Measurements from ENCODE around the gene PTGR1.

DNA sequence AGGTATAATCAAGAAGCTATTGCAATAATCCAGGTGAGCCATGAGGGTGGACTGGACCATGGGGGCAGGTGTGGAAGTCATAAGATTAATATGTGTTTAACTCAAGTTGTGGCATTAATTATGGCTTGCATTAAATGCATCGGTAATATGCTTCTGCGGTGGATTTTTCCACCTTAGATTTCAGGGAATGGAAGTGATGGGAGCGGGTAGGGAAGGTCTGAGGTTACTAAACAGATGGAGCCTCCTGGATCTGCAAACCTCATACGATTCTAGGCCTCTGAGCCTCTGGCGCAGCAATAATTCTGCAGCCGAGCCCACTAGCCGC, 74.8 kb downstream of the PTGR1 start:
- no peak for TF ChIP-seq POLR2A (IDR thresholded peaks at IDR 0.05)
- TF ChIP-seq, protein P1, sequence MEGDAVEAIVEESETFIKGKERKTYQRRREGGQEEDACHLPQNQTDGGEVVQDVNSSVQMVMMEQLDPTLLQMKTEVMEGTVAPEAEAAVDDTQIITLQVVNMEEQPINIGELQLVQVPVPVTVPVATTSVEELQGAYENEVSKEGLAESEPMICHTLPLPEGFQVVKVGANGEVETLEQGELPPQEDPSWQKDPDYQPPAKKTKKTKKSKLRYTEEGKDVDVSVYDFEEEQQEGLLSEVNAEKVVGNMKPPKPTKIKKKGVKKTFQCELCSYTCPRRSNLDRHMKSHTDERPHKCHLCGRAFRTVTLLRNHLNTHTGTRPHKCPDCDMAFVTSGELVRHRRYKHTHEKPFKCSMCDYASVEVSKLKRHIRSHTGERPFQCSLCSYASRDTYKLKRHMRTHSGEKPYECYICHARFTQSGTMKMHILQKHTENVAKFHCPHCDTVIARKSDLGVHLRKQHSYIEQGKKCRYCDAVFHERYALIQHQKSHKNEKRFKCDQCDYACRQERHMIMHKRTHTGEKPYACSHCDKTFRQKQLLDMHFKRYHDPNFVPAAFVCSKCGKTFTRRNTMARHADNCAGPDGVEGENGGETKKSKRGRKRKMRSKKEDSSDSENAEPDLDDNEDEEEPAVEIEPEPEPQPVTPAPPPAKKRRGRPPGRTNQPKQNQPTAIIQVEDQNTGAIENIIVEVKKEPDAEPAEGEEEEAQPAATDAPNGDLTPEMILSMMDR (IDR thresholded peaks at IDR 0.05), result no peak

All from adrenal gland (tissue), 5 donors.